Activated CD4-positive, alpha-beta T cell treated with anti-CD3 and anti-CD28 coated beads, Interleukin-2, Interleukin-6, amounts not matched to agents 100 ng/mL and 50 ng/mL, durations not matched to agents 16 hours and 8 hours (primary cell): Measurements from ENCODE around the gene HDAC10.

ENCODE experiments used
- DNase-seq: peaks from one replicate; pipeline ENCODE4 v3.0.0-alpha.2; 2020

Gene HDAC10

GRCh38 chr22:50233223-50233622, 17.8 kb downstream of the HDAC10 start:
- DNase-seq: no peak

GRCh38 chr22:50232481-50233151, 18.4 kb downstream of the HDAC10 start:
- DNase-seq: no peak

- DNase-seq: no peak
Observed at GRCh38 chr22:50229370-50229769, 21.7 kb downstream of the HDAC10 start.

DNA sequence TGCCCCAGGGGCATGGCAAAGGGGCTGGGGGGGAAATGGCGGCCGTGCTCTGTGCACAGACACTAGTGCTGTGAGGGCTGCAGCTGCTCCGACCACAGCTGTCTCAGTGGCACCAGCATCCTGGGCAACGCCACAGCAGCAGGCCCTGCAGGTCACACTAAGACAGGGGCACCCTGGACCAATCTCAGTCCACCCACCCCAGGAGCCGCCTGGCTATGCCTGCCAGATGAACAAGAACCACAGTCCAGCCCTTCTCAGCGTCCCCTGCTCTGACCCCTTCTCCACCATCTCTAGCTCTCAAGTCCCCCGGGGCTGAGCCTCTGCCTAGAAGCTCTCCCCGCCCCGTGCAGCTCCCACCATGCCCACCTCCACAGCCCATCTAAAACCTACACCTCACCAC, 22.7 kb downstream of the HDAC10 start:
- DNase-seq: no peak

GRCh38 chr22:50227579-50228215, 23.4 kb downstream of the HDAC10 start:
- no peak for DNase-seq

DNA sequence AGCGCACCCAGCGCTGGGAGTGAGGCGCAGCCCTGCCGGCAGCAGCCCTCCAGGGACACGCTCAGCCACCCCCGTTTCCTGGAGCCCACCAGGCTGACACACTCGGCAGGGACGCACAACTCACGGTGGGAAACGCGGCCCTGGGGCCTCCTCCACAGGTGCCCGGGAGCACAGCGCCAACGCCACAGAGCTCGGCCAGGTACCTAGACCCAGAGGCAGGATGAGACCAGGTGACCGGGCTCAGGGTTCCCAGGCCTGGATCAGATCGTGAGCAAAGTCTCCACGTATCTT, 24.2 kb downstream of the HDAC10 start:
- DNase-seq: no peak

DNA sequence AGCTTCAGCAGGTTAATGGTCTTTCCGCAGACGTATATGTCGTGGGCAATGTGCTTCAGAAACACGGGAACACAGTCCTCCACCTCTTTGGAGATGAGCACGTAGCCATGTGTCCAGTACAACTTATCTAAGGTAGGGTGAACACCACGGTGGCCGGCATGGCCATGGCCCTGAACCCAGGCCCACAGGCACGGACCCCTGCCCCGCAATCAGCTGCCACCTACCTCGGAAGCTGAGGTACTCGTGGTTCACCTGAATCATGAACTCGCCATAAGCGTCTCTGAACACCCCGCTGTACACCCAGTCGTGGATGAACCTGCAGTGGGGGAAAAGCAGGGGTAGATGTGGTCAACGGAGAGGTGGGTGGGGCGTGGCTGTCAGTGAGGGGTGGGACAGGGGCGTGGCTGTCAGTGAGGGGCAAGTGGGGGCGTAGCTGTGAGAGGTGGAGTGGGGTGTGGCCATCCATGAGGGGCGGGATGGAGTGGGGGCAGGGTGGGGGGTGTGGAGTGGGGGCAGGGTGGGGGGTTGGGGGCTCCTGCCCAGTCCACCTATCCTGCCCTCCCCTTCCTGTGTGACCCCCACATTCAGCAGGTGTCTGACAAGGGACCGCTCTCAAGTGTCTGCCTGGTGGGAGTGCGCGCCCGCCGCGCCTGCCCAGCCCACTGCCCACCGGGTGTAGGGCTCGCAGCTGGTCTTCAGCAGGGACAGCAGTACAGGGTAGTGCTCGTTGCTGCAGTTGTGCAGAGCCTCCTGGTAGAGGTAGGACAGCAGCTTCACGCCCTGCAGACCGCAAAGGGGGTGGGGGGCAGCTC, 24.8 kb downstream of the HDAC10 start:
- no peak for DNase-seq

DNA sequence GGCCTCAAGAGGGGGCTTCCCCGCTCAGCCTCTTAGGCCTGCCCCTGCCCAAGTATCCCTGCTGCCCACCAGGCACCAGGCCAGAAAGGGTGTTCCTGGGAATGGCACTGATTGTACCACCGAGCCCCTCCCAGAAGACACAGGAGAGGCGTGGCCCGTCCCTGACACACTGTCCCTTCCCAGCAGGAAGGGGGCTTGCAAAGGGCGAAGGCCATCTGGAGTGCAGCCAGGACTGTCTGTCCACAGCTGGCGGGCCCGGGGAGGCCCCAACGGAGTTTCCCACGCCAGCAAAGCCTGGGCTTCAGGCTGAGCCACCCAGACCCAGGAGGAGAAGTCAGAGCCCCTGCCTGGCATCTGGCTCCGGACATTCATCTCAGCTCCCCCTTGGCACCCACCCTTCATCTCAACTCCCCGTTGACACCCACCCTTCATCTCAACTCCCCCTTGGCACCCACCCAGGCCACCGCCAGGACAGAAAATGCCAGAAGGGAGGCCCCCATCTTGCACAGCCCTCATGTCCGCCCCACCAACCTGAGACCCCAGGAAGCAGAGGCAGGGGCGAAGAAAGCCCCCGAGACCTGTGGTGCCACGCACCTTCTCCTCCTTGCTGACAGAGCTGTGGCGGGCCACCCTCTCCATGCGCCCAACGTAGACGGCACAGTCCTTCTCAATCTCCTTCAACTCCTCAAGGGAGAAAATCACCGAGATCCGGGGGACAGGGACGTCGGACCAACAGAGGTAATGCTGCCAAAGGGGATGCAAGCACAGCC, 25.7 kb downstream of the HDAC10 start:
- no peak for DNase-seq

GRCh38 chr22:50224071-50224470, 27.0 kb downstream of the HDAC10 start:
- no peak for DNase-seq

DNA sequence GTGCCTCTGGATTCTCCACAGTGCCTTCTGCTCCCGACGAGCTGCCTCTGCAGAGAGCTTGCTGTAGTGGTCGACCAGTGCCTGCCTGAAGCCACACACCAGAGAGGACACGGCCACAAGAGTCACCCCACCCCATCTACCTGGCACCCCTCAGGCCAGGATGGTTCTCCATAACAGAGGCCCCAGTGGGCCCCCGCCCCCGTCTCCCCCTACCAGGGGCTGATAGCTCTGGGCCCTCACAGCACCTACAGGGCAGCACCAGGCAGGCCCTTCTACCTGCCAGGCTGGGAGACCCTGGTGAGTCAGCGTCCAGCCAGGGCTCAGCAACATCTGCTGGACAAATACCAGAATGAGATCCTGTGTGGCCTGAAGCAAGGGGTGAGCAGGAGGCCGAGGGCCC, 28.6 kb downstream of the HDAC10 start:
- no peak for DNase-seq

- no peak for DNase-seq
Observed at GRCh38 chr22:50221410-50222300, 29.4 kb downstream of the HDAC10 start.

GRCh38 chr22:50220603-50221409, 30.3 kb downstream of the HDAC10 start:
- DNase-seq: no peak

- DNase-seq: no peak
Observed at GRCh38 chr22:50219800-50220602, 31.1 kb downstream of the HDAC10 start.

GRCh38 chr22:50218996-50219727, 31.9 kb downstream of the HDAC10 start:
- no peak for DNase-seq

DNA sequence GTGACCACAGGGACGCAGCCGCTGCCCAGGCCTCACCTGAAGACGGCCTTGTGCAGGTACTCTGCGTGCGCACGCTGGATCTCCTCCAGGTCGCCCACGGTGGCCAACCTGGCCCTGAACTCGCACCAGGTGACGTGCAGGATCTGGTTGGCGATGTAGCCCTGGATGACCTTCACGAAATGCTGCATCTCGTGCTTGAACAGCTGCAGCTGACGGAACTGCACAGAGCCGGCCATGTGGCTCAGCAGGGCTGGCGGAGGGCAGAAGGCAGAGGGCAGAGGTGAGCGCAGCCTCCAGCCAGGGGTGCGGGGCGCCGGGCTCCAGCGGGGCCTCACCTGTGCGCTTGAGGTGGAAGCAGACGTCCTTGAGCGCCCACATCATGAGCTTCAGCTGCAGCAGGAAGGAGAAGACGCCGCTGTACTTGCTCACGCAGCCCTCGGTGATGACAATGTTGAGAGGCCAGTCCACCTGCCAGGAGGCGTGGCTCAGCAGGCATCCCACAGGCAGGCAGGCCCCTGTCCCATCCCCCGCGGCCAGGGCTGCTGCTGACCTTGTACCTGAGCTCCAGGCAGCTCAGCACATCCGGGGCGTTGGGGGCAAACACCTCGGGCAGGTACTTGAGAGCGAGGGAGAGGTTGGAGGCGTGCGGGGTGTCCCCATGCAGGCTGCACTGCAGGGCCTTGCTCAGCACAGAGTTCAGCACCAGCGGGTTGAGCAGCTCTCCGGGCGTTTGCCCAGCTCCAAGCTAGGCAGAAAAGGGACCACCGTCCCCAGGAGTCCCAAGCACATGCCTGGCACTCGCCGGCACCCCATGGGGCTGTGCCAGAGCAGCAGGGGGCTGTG, 32.7 kb downstream of the HDAC10 start:
- DNase-seq: no peak

DNA sequence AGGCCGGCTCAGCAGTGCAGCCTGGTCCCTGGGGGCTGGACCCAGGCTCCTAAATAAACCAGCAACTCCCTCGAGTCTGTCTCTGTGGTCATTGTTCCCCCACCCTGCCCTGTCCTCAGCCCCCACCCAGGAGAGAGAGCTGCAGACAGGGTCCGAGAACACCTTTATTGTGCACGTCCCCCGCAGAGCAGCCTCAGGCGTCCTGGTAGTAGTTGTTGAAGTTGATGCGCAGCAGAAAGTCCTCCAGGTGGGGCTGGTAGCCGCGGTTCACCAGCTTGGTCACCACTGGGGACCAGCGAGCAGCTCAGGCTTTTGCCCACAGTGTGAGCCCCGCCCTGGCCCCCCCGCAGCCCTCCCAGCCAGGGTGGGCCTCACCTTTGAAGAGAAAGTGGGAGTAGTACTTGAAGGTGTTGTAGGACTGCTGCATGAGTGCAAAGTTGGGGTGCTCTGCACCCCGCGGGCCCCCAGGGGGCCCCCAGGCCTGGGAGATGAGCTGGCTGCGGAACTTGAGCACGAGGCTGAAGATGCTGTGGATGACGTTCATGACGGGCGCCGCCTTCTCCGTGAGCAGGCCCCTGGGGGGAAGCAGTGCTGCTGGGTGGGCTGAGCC, 33.4 kb downstream of the HDAC10 start:
- DNase-seq: no peak

DNA sequence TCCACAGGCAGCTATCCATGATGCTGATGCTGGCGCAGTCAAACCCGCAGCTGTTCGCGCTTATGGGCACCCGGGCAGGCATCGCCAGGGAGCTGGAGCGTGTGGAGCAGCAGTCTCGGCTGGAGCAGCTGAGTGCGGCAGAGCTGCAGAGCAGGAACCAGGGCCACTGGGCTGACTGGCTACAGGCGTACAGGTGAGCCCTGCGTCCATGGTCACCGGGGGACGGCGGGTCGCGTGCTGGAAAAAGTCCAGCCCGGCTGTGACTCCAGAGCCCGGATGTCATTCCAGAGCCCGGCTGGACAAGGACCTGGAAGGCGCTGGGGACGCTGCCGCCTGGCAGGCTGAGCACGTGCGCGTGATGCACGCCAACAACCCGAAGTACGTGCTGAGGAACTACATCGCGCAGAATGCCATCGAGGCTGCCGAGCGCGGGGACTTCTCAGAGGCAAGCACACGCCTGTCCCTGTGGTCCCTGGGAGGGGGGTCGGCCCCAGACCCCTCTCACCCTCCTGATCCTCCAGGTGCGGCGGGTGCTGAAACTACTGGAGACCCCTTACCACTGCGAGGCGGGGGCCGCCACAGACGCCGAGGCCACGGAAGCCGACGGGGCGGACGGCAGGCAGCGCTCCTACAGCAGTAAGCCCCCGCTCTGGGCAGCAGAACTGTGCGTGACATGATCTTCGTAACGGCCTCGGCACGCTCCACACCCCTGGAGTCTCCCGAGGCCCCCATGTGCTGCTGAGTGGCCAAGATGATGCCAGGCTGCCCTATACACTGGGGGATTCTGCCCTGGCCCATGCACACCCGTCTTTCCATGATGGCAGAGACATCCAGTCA, 34.2 kb downstream of the HDAC10 start:
- no peak for DNase-seq
